ENCODE results near the gene FRMD5. TPM values are rescaled to one million over a fixed set of nuclear protein-coding genes. Genes with fewer than 3 reads are reported as not detected.
A peak's percentile ranks its signal among the peaks of the same experiment; 100 is the strongest.

Gene FRMD5
- total RNA-seq, 3 donors from 2014 or later (not counting 1 experiment from before 2014, with no cell fraction given) = not detected

GRCh38 chr15:43903864-43904290, 291.2 kb downstream of the FRMD5 start:
- H3K4me3 ChIP-seq (ENCODE audit: low read length) = no peak overlapping the region
- H3K4me1 Mint-ChIP-seq = peaks cover 5% of the 10 kb centered on the region in 2 donors

GRCh38 chr15:43901495-43901894, 293.6 kb downstream of the FRMD5 start:
- no peak overlapping the region for H3K27ac Mint-ChIP-seq
- Histone ChIP-seq H3K4me1 (ENCODE audit: control insufficient read depth, insufficient read depth, low read length) (no peaks in the 10 kb centered on the region), H3K27ac (ENCODE audit: low read length) (no peak overlapping the region), H3K4me3 (ENCODE audit: low read length) (no peak overlapping the region), H3K36me3 (ENCODE audit: control insufficient read depth, insufficient read depth, low read length) (no peaks in the 10 kb centered on the region), H3K27me3 (ENCODE audit: control insufficient read depth, insufficient read depth, low read length) (no peaks in the 10 kb centered on the region), H3K9me3 (ENCODE audit: control insufficient read depth, insufficient read depth, low read length) (no peaks in the 10 kb centered on the region)
- no peak overlapping the region for H3K4me3 Mint-ChIP-seq
- H3K27me3 Mint-ChIP-seq (ENCODE audit: low read depth in 2 of 2) = peaks cover 0 to 2% of the 10 kb centered on the region in 2 donors
- H3K4me1 Mint-ChIP-seq = peaks cover 5% of the 10 kb centered on the region in 2 donors
- intact Hi-C loops (cut with micrococcal nuclease) = no loop called here
- no peaks in the 10 kb centered on the region for H3K36me3 Mint-ChIP-seq
- DNase-seq = no peak
- TF ChIP-seq CTCF (IDR thresholded peaks at IDR 0.05) = no peak
- no peak for ATAC-seq
- WGBS (ENCODE audit: insufficient coverage) = 93% methylated on average over 8 of the region's 10 CpGs
- H3K9me3 Mint-ChIP-seq = no peaks in the 10 kb centered on the region

More at GRCh38 chr15:43903864-43904290, 291.2 kb downstream of the FRMD5 start:
- ATAC-seq (peak in 1 of 3 donors; percentile 77), DNase-seq (peak; percentile 17 to 73)
- H3K9me3 ChIP-seq (ENCODE audit: control insufficient read depth, insufficient read depth, low read length) = no peaks in the 10 kb centered on the region
- H3K27me3 ChIP-seq (ENCODE audit: control insufficient read depth, insufficient read depth, low read length) = no peaks in the 10 kb centered on the region
- no peaks in the 10 kb centered on the region for H3K36me3 ChIP-seq (ENCODE audit: control insufficient read depth, insufficient read depth, low read length)
- no peak overlapping the region for H3K27ac Mint-ChIP-seq
- H3K4me1 ChIP-seq (ENCODE audit: control insufficient read depth, insufficient read depth, low read length) = no peaks in the 10 kb centered on the region
- peak; percentile 62 for TF ChIP-seq CTCF (IDR thresholded peaks at IDR 0.05)
- H3K9me3 Mint-ChIP-seq = no peaks in the 10 kb centered on the region
- 22% methylated on average over 8 of the region's 8 CpGs for WGBS (ENCODE audit: insufficient coverage)
- no peaks in the 10 kb centered on the region for H3K36me3 Mint-ChIP-seq
- H3K4me3 Mint-ChIP-seq = no peak overlapping the region
- H3K27me3 Mint-ChIP-seq (ENCODE audit: low read depth in 2 of 2) = peaks cover 0 to 2% of the 10 kb centered on the region in 2 donors
- intact Hi-C loops (cut with micrococcal nuclease) = loop anchor here (2.0 kb wide), 1 partner anchor 163 kb away; no protein-coding TSS in a partner anchor
- H3K27ac ChIP-seq (ENCODE audit: low read length) = no peak overlapping the region

DNA sequence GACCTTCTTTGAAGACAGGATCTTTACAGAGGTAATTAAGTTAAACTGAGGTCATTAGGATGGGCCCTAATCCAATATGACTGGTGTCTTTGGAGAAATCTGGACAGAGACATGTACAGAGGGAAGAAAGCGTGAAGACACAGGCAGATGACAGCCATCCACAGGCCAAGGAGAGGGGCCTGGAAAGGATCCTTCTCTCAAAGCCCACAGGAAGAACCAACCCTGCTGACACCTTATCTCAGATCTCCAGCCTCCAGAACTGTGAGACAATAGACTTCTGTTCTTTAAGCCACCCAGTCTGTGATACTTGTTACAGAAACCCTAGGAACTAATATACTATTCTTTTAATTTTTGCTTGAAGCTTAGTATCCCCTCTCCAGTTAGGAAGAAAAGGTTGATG, 294.1 kb downstream of the FRMD5 start:
- no peak for DNase-seq
- Mint-ChIP-seq H3K4me1 (peaks cover 5% of the 10 kb centered on the region in 2 donors), H3K27me3 (ENCODE audit: low read depth in 2 of 2) (peaks cover 0 to 2% of the 10 kb centered on the region in 2 donors), H3K27ac (no peak overlapping the region), H3K4me3 (no peak overlapping the region), H3K9me3 (no peaks in the 10 kb centered on the region), H3K36me3 (no peaks in the 10 kb centered on the region)
- H3K27me3 ChIP-seq (ENCODE audit: control insufficient read depth, insufficient read depth, low read length) = no peaks in the 10 kb centered on the region
- no peak overlapping the region for H3K4me3 ChIP-seq (ENCODE audit: low read length)
- TF ChIP-seq CTCF (IDR thresholded peaks at IDR 0.05) = no peak
- H3K36me3 ChIP-seq (ENCODE audit: control insufficient read depth, insufficient read depth, low read length) = no peaks in the 10 kb centered on the region
- H3K27ac ChIP-seq (ENCODE audit: low read length) = no peak overlapping the region
- no peaks in the 10 kb centered on the region for H3K9me3 ChIP-seq (ENCODE audit: control insufficient read depth, insufficient read depth, low read length)
- intact Hi-C loops (cut with micrococcal nuclease) = no loop called here
- no peak for ATAC-seq
- H3K4me1 ChIP-seq (ENCODE audit: control insufficient read depth, insufficient read depth, low read length) = no peaks in the 10 kb centered on the region
- 100% methylated on average over 1 of the region's 1 CpG for WGBS (ENCODE audit: insufficient coverage)

- H3K36me3 ChIP-seq (ENCODE audit: control insufficient read depth, insufficient read depth, low read length) = no peaks in the 10 kb centered on the region
- H3K4me1 ChIP-seq (ENCODE audit: control insufficient read depth, insufficient read depth, low read length) = no peaks in the 10 kb centered on the region
- no peak overlapping the region for H3K27ac ChIP-seq (ENCODE audit: low read length)
- H3K27me3 ChIP-seq (ENCODE audit: control insufficient read depth, insufficient read depth, low read length) = no peaks in the 10 kb centered on the region
- no peak overlapping the region for H3K4me3 Mint-ChIP-seq
- ATAC-seq = no peak
- 57% methylated on average over 5 of the region's 5 CpGs for WGBS (ENCODE audit: insufficient coverage)
- H3K4me1 Mint-ChIP-seq = peaks cover 5% of the 10 kb centered on the region in 2 donors
- H3K9me3 Mint-ChIP-seq = no peaks in the 10 kb centered on the region
- no peak overlapping the region for H3K4me3 ChIP-seq (ENCODE audit: low read length)
- DNase-seq = no peak
- peaks cover 0 to 2% of the 10 kb centered on the region in 2 donors for H3K27me3 Mint-ChIP-seq (ENCODE audit: low read depth in 2 of 2)
- H3K27ac Mint-ChIP-seq = no peak overlapping the region
- H3K36me3 Mint-ChIP-seq = no peaks in the 10 kb centered on the region
- TF ChIP-seq CTCF (IDR thresholded peaks at IDR 0.05) = no peak
- H3K9me3 ChIP-seq (ENCODE audit: control insufficient read depth, insufficient read depth, low read length) = no peaks in the 10 kb centered on the region
- intact Hi-C loops (cut with micrococcal nuclease) = no loop called here
These were observed 295.1 kb downstream of the FRMD5 start for GRCh38 chr15:43899928-43900327.
